Activated CD4-positive, CD25-positive, alpha-beta regulatory T cell (primary cell): ENCODE measurements around the gene FOXO1.

Experiments
- DNase-seq, 4 experiments: peaks; one replicate each; lab custom pipeline; 2025; lab: John Stamatoyannopoulos, UW

The FOXO1 gene

DNA sequence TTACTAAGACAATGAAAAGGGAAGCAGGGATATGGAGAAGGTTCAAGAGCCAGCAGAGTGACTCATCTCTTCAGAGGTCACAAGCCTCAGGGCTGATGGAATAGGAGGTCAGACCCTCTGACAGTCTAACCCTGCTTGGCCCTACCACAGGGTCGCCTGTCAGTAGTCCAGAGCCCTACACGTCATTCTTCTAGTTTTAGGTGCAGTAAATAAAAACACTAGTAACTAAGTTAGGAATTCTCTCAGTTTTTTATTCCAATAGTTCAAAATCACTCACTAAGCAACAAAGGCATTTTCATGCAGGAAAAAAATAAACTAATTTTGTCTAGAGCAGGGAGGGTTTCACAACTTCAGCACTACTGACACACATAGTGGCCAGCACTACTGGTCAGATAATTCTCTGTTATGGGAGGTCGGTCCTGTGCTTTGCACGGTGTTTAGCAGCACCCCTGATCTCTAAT is 27.2 kb downstream of the FOXO1 start:
- DNase-seq: no peak

DNA sequence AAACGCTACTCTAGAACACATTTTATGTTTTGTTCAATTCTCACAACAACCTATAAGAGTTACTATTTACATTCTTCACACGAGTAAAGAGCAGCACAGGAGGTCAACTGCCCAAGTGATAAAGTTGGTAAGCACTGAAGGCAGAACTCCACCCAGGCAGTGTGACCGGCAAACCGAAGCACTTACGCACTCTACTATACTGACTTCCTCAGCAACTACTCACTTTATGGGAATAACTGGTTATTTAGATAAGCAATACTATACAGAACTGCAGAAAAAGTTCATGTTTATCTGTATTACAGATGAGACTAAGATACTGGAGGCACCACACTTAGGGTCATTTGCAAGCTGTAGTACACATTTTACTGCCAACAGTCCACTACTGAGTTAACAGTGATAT is 28.8 kb downstream of the FOXO1 start:
- DNase-seq: no peak

DNA sequence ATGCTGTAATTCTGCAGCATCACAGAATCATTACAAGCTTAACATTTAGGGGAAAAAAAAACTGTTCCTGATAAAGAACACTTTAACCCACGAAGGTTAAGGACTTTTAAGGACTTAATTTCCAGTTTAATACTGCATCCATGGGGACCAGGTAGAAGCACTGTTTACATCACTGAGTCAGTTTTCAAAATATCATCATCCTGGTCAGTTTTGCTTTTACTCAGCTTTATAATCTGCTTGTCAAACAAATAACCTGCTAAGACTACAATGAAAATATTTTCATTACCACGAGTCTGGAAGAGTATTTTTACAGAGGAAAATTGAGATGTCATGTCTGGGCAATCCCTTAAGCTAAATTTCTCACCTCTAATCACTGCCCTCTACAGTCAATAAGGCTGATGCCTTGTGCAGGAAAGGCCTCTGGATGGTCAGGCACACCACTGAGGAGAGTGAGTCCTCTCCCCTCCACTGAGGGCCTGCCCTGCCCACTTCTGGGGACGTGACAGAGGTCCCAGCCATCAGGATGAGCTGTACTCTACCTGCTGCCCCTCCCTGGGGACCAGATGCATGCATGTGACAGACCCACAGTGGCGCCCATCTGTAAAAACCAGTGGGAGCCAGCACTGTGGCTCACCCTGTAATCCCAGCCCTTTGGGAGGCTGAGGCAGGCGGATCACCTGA is 31.0 kb downstream of the FOXO1 start:
- no peak for DNase-seq

DNA sequence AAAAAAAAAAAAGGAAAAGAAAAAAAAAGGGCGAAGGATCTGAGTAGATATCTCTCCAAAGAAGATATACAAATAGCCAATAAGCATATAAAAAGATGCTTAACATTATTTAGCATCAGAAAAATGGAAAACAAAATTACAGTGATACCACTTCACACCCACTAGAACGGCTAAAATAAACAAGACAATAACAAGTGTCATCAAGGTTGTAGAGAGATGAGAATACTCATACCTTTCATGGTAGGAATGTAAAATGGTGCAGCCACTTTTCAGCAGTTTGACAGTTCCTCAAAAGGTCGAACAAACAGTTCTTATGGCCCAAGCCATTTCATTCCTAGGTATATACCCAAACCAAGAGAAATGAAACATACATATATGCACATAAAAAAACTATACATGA is 33.5 kb downstream of the FOXO1 start:
- no peak for DNase-seq

DNA sequence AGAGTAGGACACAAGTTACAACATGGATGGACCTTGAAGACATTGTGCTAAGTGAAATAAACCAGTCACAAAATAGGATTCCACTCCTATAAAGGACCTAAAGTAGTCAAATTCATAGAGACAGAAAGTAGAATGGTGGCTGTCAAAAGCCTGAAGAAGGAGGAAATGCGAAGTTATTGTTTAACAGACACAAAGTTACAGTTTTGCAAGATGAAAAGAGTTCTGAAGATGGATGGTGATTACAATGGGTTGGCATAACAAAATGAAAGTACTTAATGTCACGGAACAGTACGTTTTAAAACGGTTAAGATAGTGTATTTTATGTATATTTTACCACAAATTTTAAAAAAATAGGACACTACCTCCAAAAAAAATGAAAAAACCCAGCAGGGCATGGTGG is 34.8 kb downstream of the FOXO1 start:
- DNase-seq: no peak

DNA sequence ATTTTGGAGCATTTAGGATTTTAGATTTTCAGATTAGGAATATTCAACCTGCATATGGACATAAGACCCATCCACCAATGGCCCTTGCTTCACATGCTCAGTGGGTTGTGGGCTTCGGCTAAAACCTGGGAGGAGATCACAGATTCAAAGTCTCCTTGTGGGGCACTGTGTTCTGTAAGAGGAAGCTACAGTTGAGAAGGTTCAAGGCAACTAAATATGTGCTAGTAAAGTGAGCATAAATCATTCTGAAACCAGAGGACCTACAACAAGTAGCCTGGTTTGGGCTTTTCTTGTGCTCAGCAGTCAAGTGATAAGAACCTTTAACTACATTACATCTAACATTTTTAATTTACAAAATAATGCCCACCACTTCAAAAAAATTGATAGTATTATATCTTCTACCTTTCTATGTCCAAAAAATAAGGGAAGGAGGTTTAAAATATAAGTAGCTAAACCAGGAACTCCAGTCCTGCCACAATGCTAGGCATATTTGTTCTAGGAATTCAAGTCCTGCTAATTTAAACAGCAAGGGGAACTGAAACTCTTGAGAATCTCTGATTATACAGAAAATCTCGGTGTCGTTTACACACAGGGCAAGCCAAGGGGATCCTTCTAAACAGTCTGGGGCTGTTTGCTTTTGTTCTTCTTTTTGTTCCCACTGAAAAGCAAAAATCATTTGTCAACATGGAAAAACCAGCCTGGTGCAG is 36.6 kb downstream of the FOXO1 start:
- DNase-seq: no peak

DNA sequence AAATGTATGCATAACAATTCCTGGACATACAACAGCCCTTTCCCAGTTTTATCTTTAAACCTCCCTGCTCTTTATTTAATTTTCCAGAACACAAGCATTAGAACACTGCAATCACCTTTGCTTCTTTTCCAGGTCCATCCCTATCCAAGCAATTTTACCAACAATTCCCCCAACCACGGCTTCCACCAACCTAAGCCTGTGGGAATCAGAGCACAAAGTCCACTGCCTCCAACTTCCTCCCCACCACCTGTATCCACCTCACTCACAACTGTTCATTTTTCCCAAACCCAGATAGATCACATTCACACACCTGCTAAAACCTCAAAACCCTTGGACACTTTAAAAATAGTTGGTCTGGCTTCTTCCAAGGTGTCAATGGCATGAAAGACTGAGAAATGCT is 39.5 kb downstream of the FOXO1 start:
- no peak for DNase-seq

DNA sequence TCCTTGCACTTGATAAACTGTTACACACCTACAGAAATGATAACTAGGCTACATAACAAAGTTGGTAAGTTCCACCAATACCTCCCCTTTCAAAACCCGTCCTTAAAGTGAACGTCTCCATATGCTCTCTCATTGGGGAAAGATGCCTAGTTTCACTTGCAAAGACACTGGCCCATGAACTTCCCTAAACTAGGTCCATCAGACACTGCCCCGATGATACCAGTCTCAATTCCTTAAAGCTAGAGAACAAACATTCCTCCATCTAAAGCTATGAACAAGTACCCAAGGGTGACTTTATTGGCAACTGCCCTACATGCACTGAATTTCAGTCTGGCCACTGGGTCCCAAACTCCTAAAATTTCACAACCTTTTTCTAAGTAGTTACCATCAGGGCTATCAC is 39.9 kb downstream of the FOXO1 start:
- DNase-seq: no peak

DNA sequence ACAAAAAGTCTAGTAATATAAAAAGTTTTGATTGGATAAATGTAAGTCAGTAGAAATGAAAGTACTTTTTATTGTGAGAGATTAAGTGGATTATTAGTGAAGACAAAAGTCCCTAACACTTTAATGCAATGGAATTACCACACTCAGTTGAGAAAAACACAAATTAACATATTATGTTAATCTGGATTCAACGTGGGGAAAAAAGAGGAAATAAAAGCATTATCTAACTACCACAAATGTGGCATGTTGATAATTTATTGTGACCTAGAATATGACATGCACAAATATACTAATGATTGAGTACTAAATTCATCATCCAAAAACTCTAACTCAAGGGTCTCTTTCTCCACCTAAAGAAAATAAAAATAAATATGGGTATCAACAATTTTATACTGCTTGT is 41.5 kb downstream of the FOXO1 start:
- DNase-seq: no peak

DNA sequence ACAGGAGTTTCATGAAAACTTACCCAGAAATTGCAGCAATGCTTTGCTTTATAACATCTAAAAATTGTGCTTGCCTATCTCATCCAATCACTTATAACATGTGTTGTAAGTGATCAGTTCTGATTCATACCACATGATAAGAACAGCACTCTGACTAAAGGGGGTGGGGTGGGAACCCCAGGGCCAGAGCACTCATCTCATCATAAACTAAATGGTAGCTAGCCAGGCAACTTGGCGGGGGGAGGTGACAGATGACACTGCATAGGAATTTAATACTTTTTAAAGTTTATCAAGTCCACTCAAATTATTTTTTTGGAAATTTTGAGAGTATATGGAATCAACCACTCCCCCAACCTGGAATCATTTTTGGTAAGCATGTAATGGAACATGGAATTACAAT is 42.1 kb downstream of the FOXO1 start:
- peak in 3 of 4 experiments; percentile 4 to 33 (median 7) for DNase-seq

DNA sequence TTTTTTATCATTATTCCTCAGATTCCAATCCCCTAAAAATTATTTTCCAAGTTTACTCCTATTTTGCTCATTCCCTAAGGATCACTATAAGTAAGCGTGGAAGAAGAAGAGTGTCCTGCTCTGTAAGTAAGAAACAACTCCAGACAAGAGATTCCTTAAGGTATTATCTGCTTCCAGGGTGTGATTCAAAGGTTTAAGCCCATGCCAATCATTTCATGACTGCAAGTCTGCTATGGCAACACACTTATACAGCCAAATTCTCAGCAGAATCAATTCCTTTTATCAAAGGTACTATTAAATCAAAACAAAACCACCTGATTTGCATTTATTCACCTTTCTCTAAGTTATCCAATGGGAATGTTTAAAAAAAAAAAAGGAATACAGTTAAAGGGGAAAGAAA is 43.7 kb downstream of the FOXO1 start:
- no peak for DNase-seq

DNA sequence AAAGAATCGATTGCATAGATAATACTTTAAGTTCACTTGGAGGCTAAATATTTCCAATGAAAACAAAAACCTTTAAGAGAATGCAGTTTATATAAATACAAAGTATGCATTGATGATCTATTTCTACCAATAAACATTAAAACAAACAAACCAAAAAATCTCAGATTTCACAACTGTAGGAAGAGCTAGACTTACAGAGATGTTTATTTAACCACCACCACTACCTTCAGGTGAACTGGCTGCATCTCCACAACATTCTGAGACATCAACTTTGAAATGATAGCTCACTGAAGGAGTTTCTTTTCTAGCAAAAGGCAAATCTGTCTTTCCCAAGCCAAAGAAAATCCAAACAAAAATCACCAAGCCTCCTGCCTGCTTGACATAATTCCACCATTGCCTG is 44.2 kb downstream of the FOXO1 start:
- no peak for DNase-seq

DNA sequence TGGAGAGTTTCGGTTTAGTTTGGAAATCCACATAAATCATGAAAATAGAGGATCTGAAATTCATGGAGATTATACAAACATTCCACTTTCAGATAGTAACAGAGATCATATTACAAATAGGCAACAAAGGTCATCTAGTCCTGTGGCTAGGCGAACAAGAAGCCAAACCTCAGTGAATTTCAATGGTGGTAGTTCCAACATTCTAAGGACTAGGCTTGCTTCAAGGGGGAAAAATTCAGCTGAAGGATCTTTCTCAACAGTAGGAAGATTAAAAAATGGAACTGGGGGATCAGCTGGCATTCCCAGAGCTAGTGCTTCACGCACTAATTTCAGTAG is 47.0 kb downstream of the FOXO1 start:
- no peak for DNase-seq

DNA sequence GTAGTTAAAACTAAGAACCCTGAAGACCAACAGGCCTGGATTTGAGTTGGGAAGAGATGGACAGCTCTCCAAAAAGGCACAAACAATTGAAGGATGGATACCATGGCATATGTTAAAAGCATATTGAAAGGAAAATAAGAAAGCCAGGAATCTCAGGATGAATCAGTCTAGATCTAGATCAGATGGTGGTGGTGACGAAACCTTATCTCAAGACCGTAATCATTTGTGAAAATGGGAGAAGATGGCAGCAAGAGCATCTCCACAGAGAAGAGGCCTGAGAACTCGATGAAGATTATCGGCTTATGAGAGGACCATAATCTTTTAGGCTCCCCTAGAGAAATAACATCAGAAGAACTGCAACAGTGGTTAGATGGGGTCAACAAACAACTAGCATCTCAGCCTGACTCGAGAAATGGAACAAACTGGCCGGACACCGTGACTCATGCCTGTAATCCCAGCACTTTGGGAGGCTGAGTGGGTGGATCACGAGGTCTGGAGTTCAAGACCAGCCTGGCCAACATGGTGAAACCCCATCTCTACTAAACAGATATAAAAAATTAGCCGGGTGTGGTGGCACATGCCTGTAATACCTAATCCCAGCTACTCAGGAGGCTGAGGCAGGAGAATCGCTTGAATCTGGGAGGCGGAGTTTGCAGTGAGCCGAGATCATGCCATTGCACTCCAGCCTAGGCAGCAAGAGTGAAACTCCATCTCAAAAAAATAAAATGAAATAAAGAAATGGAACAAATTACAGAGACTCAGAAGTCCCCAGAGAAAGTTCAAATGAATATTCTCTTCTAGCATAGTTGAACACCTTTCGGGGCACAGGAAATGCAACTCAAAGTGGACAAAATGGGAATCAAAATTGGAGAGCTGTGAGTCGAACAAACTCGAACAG is 47.6 kb downstream of the FOXO1 start:
- DNase-seq: no peak

DNA sequence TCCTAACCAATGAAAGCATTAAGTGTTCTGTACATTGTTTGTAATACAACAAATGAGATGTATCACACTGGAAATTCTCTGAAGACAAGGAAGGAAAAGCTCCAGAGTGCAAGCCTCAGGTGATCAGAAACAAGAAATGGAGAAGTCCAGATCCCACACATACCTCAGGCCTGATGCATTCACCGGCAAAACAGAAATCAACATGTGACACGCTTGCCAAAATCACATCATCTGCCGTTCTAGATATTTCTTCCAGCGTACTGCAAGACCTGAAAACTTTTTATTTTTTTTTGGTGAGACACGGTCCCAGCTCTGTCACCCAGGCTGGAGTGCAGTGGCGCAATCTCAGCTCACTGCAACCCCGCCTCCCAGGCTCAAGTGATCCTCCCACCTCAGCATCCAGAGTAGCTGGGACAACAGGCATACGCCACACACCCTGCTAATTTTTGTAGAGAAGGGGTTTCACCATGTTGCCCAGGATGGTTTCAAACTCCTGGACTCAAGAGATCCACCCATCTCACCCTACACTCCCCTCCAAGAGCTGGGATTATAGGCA is 48.6 kb downstream of the FOXO1 start:
- no peak for DNase-seq

DNA sequence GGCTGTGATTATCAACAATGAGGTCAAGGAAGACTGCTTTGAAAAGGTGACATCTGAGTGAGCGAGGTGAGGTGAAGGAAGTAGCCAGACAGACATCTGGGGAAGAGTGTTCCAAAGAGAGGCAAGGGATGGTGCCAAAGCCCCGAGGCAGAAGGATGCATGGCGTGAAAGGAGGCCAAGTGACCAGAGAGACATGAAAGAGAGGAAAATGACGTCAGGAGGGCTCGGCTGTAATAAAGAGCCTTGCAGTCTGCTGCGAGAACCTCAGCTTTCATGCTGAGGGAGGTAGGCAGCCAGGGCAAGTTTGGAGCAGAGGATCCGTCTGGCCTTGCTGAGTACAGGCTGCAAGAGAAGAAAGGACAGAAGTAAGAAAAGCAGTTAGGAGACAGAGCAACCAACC is 50.8 kb downstream of the FOXO1 start:
- no peak for DNase-seq

DNA sequence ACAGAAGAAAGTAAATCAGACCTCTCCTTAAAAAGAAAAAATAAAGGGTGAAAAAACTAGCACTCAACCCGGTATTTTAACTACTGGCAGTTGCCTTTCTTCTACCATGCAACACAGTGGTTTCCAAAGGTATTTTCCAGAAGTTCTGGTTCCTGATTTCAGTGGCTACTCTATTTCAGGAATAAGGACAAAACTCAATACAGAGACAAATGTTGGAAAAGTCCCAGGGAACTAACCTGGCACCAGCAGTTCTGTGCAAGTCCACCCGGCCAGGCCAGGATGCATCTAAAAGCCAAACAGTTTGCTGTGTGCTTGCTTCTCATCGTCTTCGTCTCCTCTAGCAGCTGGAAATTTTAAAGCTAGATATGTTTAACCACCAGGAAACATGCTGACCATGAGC is 52.5 kb downstream of the FOXO1 start:
- no peak for DNase-seq

DNA sequence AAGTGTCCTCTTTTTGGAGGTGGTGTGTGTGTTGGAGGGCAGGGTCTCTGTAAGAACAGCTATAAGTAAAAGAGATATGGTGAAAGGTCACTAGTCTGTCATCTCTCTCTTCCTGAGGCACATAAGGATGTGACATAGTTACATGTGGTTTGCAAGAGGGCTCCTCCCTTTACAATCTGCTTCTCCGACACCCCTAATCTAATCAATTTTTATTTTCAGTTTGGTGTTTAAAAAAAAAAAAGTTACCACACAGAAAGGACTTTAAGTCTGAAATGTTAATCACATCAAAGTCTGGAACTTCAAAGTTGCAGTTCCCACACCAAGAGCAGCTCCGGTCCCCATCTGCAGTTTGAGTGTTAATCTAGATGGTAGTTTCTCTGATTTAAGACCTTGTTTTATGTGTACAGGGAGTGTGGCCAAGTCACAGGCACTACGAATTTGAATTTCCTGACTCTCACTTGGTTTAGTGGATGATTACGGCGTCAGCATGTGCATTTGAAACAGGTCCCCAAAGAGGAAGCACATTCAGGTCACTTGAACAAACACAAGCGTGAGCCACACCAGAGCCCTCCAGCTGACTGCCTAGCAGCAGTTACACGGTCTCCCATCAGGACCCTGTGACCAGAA is 53.1 kb downstream of the FOXO1 start:
- no peak for DNase-seq

DNA sequence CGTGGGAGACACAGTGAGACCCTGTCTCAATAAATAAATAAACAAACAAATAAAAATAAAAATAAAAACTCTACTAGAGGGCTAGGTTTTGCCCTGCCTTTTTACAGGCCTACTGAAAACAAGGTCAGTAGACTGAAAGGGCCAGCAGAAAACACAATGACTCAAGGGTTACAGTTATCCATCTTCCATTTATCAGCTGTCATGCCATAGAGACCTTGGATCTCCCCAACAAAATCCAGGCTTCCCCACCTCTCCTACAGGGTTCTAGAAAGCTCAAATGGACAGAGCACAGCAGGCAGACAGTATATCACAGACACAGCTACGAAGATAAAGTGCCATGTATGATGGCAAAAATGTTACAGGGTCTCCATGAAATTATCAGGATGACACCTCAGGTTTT is 54.4 kb downstream of the FOXO1 start:
- DNase-seq: no peak

DNA sequence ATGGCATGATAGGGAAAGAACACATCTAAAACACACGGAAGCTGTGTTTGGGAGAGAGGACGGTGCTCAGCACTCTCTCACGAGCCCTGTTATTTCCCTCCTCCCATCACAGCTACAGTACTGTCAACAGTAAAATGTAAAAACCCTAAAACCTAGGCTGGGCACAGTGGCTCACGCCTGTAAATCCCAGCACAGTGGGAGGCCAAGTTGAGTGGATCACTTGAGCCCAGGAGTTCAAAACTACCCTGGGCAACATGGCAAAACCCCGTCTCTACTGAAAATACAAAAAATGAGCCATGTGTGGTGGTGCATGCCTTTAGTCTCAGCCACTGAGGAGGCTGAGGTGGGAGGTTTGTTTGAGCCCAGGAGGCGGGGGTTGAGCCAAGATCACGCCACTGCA is 54.8 kb downstream of the FOXO1 start:
- DNase-seq: no peak

DNA sequence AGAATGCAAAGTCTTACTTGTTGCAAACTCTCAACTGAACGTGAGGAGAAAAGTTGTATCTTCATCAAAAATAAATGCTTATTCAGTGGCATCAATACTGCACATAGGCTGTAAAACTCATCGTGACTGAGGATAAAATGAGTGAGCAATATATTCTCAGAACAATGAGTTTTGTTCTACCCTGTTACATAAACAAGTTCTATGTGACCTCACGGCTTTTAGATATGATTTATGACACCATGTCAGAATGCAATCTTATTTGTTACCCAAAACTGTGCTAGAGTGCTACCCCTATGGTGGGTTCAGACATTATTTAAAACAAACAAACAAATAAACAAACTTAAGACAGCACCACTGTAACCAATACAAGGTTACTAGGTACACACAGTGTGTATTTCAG is 55.4 kb downstream of the FOXO1 start:
- no peak for DNase-seq
